GM12892 (cell line): Measurements from ENCODE around the gene GREB1.

Experiments used
- DNase-seq: peaks from one replicate; pipeline ENCODE4 v3.0.0; 2011; ENCODE audit not compliant: insufficient read length
- FAIRE-seq: peaks from 2 replicates; lab custom pipeline; 2011; peaks lifted over from hg19 to GRCh38; lab: Jason Lieb, UNC
- POLR2A ChIP-seq: IDR thresholded peaks from 2 replicates; pipeline ENCODE4 v1.6.1; 2011; ENCODE audit warnings: low read depth, low read length, control low read depth
- POLR2AphosphoS5 ChIP-seq: IDR thresholded peaks from 2 replicates; pipeline ENCODE4 v1.6.1; 2011; ENCODE audit warnings: low read depth, low read length, control low read depth
- TAF1 ChIP-seq: IDR thresholded peaks from 2 replicates; pipeline ENCODE4 v1.6.1; 2011; ENCODE audit warnings: low read depth, mild to moderate bottlenecking, control low read depth, low read length, borderline replicate concordance

Gene GREB1

GRCh38 chr2:11499081-11499743 is 34.6 kb upstream of the GREB1 start:
- DNase-seq, result no peak
- no peak for FAIRE-seq
- TF ChIP-seq POLR2A, result no peak
- no peak for TF ChIP-seq TAF1
- TF ChIP-seq POLR2AphosphoS5, result no peak

GRCh38 chr2:11500702-11501303 is 33.0 kb upstream of the GREB1 start:
- TF ChIP-seq TAF1, result no peak
- no peak for TF ChIP-seq POLR2AphosphoS5
- no peak for TF ChIP-seq POLR2A
- DNase-seq (no peak), FAIRE-seq (peak; percentile 83)

- DNase-seq (no peak), FAIRE-seq (no peak)
- TF ChIP-seq POLR2A (no peak), TAF1 (no peak), POLR2AphosphoS5 (no peak)
These were observed 31.0 kb upstream of the GREB1 start for GRCh38 chr2:11502740-11503292.

GRCh38 chr2:11503354-11503927 is 30.4 kb upstream of the GREB1 start:
- FAIRE-seq (no peak), DNase-seq (no peak)
- TF ChIP-seq POLR2A, result no peak
- TF ChIP-seq POLR2AphosphoS5, result no peak
- TF ChIP-seq TAF1, result no peak

- FAIRE-seq (peak; percentile 27), DNase-seq (no peak)
- TF ChIP-seq POLR2A (no peak), TAF1 (no peak), POLR2AphosphoS5 (no peak)
These were observed 27.9 kb upstream of the GREB1 start for GRCh38 chr2:11505652-11506610.

- no peak for TF ChIP-seq POLR2A
- TF ChIP-seq POLR2AphosphoS5, result no peak
- TF ChIP-seq TAF1, result no peak
- DNase-seq, result no peak
- FAIRE-seq, result no peak
These were observed 27.3 kb upstream of the GREB1 start for GRCh38 chr2:11506611-11506969.

- TF ChIP-seq TAF1, result no peak
- no peak for TF ChIP-seq POLR2AphosphoS5
- TF ChIP-seq POLR2A, result no peak
- FAIRE-seq (no peak), DNase-seq (no peak)
These were observed 26.3 kb upstream of the GREB1 start for GRCh38 chr2:11507517-11507916.

GRCh38 chr2:11508279-11508678 is 25.6 kb upstream of the GREB1 start:
- FAIRE-seq, result no peak
- DNase-seq, result no peak
- TF ChIP-seq TAF1, result no peak
- no peak for TF ChIP-seq POLR2AphosphoS5

GRCh38 chr2:11509657-11510360 is 24.0 kb upstream of the GREB1 start:
- FAIRE-seq (no peak), DNase-seq (no peak)
- no peak for TF ChIP-seq TAF1

GRCh38 chr2:11512431-11512830 is 21.4 kb upstream of the GREB1 start:
- no peak for FAIRE-seq

More at GRCh38 chr2:11512431-11512830, 21.4 kb upstream of the GREB1 start:
- no peak for DNase-seq
- TF ChIP-seq POLR2AphosphoS5, result no peak
- no peak for TF ChIP-seq POLR2A
- TF ChIP-seq TAF1, result no peak
